HG03342 (cell line): ENCODE results near the gene ARHGEF28.

Experiments used
- ATAC-seq: cut with Tn5 transposase; IDR thresholded peaks from one replicate; pipeline ENCODE4 v1.9.1; 2021; ENCODE audit warnings: mild to moderate bottlenecking, moderate library complexity; ENCODE audit not compliant: unreplicated experiment

ARHGEF28 gene

DNA sequence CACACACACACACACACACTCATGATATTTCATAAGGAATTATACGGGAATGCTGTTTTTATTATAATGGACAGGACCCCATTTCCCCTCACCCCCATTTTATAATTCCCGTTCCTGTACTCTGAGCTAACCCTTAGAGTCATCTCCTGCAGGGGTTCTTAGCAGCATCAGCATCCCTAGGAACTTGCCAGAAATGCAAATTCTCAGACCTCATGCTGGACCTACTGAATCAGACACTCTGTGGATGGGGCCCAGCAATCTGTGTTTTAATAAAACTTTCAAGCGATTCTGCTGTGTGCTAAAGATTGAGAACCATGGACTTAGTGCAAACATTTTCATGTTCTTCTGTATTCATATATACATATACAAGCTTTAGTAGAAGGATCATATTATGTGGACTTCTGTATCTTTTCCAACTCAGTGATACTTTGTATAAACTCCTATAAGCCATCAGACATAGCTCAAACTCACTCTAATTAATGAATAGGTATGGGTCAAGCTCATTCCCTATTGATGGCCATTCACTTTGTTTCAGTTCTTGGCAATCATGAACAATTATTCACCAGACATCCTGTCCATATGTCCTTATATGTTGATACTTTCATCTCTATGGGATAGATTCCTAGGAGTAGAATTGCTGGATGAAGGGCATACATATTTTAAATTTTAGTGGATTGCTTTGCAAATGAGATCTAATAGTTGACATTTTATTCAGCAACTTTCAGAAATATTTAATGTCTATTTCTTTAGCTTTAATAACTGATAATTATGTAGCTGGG is 65.5 kb downstream of the ARHGEF28 start:
- no peak for ATAC-seq

GRCh38 chr5:73692166-73692640 is 66.2 kb downstream of the ARHGEF28 start:
- ATAC-seq, result no peak

- ATAC-seq, result no peak
Measured at GRCh38 chr5:73692981-73693380, 67.0 kb downstream of the ARHGEF28 start.

DNA sequence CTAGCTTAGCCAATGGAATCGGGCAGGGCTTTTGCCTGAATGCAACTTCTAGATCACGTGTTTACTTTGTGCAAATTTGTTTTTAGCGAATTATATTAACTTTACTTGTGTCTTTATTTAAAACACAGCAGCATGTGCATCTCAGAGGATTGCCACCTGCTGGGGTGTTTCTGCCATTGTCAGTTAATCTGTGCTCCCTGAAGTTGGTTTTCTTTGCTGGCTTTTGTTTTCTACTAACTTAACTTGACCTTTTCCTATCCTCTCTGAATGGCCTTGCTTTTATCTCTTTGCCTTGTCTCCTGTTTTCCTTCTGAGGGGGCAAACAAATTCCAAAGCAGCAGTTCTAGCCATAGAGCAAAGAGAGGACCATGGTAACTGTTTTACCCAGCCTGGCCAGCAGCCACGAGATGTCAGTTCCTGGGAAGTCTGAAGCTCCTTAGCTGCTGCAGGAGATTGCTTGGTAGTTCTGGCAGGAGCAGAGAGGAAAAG is 67.6 kb downstream of the ARHGEF28 start:
- no peak for ATAC-seq

DNA sequence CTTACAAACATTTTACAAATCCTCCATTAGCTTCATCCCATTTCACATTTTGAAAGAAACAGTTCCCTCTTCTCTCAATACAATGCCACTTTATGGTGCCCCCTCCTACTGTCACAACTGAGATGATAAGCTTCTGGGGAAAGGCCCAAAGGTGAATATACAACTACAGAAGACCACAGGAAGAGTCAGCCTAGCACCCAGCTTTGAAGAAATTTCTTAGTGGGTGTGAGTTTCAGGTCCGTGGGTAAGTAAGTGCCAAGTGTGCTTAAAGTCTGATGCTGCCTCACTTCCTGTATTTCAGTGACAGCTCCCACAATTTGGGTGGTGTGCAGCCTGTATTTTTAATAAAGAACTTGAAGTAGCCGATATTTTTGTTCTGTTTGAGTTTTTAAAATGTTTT is 68.1 kb downstream of the ARHGEF28 start:
- peak; percentile 72 for ATAC-seq

DNA sequence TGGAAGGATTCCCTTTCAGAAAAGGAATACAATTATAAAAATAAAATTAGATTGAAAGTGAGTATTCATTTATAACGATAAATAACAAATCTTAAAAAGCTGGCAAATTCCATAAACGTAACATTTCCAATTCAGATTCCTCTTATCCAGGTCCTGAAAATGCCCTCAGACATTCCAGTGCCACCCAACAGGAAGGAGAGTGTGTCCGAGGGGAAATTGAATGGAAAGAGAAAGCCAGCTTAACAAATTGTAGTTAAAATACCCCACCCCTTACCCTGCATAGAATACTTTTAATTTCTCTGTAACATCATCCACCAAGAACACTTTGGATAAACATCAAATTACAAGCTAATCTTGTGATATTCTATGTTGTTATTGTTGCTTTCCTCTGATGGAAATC is 72.0 kb downstream of the ARHGEF28 start:
- ATAC-seq, result no peak

GRCh38 chr5:73701566-73701965 is 75.6 kb downstream of the ARHGEF28 start:
- no peak for ATAC-seq

- ATAC-seq, result no peak
Measured at GRCh38 chr5:73702534-73702933, 76.5 kb downstream of the ARHGEF28 start.

GRCh38 chr5:73702951-73703350 is 77.0 kb downstream of the ARHGEF28 start:
- no peak for ATAC-seq

- no peak for ATAC-seq
Measured at GRCh38 chr5:73705364-73705763, 79.4 kb downstream of the ARHGEF28 start.

DNA sequence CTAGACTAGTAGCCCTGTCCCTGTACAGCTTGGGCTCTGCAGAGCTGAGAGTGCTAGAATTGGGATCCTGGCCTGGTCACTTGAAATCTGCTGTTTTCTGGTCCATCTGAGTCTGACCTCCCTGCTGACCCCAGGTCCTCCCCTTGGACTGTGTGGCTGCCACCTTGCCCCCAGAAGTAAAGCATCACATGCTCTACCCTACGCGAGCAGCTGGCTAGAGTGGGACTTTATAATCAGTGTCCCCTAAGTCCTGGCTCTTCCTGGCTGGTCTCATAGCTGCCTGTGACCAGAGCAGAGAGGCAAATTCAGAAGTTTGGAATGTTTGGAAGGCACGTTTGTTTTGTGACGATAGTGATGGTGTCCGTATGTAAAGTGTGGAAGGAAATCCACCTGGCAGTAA is 81.0 kb downstream of the ARHGEF28 start:
- ATAC-seq, result no peak

DNA sequence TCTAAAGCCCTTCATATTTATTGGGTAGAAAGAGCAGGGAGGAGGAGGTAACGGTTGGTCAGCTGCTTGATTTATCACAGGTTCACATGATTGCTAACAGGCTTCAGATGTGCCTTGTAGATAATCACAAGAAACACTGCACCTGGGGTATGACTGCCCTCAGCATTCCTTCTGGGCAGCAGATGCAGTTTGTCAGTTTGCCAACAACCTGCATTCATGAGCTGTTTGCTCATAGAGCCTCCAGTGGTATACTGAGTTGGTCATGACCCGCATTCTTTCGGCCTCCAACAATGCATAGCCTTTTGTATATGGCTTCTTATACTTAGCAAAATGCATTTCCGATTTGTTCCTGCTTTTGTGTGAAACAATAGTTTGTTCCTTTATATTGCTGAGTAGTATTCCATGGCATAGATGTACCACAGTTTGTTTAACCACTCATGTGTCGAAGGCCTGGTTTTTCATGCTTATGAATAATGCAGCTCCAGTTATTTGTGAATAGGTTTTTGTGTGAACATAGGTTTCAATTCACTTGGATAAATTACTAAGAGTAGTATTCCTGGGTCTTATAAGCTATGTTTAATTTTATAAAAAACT is 83.6 kb downstream of the ARHGEF28 start:
- ATAC-seq, result no peak

DNA sequence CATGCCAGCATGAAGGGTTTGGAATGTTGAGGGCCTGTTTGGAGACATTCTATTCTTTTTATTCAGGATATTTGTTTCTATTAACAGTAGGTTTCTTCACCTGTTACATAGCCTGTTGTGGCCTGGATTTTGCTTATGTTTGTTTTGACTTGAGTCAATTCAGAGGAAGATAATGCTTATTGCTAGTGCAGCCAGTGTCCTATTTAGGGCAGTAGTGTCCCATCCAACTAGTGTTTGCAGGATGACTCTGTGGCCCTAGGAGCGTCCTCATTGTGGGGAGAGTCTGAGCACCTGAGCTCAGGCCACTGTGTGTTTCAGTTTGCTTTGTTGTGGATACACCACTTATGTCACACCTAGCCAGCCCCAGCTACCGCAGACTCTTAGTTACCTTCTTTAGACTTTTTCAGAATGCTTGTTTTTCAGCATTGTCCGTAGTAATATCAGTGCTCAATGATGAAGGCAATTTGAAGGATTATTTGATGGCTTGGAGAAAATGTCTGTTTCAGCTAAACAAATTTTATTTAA is 90.3 kb downstream of the ARHGEF28 start:
- ATAC-seq, result no peak

- ATAC-seq, result no peak
Measured at GRCh38 chr5:73718762-73719161, 92.8 kb downstream of the ARHGEF28 start.

DNA sequence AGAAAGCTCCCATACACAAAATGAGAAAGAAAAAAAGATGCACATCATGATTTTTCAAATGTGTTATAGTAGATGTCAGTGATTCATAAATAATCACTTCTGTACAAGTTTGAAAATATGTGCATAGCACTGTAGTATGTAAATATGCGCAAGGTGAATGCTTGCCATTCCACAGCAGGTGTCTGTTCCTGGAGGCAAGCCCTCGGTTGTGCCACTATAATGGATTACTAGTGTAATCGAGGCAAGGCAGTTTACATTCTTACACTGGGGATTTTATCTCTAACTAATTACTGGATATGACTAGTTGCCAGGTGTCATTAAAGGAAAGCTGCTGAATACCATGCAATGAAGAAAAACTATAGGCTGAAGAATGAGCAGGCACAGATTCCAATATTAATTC is 93.6 kb downstream of the ARHGEF28 start:
- no peak for ATAC-seq

DNA sequence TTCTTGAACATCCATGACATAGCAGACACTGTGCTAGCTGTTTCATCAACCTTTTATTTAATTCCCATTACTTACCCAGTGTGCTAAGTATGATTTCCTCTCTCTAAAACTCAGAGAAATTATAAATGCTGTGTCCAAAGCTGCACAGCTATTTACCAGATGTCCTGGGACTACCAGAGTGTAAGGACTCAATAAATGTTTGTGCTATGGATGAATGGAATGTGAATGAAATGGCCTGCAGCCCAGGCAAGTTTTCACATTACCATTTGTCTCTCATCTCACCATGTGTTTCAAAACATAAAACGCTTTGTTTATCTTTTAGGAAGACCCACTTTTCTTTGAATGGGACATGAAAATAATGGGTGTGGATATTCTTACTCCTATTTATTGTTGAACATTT is 96.2 kb downstream of the ARHGEF28 start:
- ATAC-seq, result no peak

GRCh38 chr5:73726071-73726470 is 100.1 kb downstream of the ARHGEF28 start:
- ATAC-seq, result no peak

DNA sequence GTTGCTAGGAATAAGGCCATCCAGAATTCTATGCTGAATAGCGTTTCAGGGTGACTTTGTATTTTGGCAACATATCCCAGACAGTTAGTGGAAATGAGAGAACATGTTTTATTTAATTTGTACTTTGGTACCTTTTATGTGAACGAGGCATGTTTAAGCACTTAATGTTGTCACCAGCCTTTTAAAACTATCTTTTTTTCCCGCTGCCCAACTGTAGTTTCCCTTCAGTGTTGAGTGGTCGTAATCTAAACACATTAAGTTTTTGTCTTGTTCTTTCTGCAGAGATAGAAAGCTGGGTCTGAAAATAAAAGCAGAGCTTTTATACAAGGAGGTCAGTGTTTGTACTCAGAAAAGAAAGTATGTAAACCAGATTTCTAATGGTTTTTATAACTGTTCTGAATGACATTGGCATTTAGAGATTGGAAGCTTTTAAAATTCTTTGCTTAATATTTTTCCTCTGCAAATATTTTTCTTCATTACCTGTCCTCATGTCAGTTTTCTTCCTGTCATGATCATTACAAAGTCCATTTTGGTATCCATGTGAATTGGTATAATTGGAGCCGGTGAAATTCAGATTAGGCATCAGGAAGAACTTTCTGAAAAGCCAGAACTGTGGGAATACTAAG is 100.7 kb downstream of the ARHGEF28 start:
- ATAC-seq, result no peak

- ATAC-seq, result no peak
Measured at GRCh38 chr5:73727470-73727869, 101.5 kb downstream of the ARHGEF28 start.

GRCh38 chr5:73728493-73729273 is 102.7 kb downstream of the ARHGEF28 start:
- no peak for ATAC-seq

DNA sequence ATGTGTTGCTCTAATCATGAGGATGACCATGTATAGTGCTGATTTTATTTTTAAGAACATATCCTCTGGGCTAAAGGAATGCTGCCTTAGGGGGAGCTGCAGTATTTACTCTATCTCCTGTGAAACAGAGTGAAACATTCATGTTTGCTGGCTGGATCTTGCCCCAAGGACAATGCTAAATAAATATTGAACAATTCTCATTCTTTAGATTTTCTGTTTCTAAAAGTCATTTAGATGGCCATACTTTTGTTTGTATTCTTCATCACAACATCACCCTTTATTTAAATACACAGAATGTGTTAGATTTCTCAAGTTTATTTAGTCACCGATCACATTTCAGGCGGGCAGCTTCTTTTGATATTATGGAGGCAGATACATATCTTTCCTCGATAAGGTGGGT is 103.3 kb downstream of the ARHGEF28 start:
- no peak for ATAC-seq
